Stomach smooth muscle (tissue), 2 donors: Measurements from ENCODE around the gene AGAP1.

Source experiments
- H3K27ac ChIP-seq: one replicate; pipeline ENCODE4 v1.7.0; 2013; ENCODE audit warnings: mild to moderate bottlenecking, low read length, inconsistent platforms
- H3K27me3 ChIP-seq, 2 donors: one replicate each; pipeline ENCODE4 v1.7.0; 2013; ENCODE audit warnings: low read length in 2 of 2; ENCODE audit not compliant: insufficient read depth in 2 of 2, control insufficient read depth in 1 of 2
- H3K36me3 ChIP-seq, 2 donors: one replicate each; pipeline ENCODE4 v1.7.0; 2013; ENCODE audit warnings: low read length in 2 of 2; ENCODE audit not compliant: control insufficient read depth in 2 of 2, insufficient read depth in 2 of 2
- H3K4me1 ChIP-seq: one replicate; pipeline ENCODE4 v1.7.0; 2013; ENCODE audit warnings: low read length; ENCODE audit not compliant: control insufficient read depth, insufficient read depth
- H3K4me3 ChIP-seq, 2 donors: one replicate each; pipeline ENCODE4 v1.7.0; 2013; ENCODE audit warnings: low read length in 2 of 2
- H3K9ac ChIP-seq, 2 donors: one replicate each; pipeline ENCODE4 v1.7.0; 2013; ENCODE audit warnings: low read length in 2 of 2, mild to moderate bottlenecking in 1 of 2
- H3K9me3 ChIP-seq, 2 donors: one replicate each; pipeline ENCODE4 v1.7.0; 2013; ENCODE audit warnings: low read length in 2 of 2; ENCODE audit not compliant: control insufficient read depth in 2 of 2
- donor health status: healthy.
- donor health status: Pancreatic carcinoma.

The AGAP1 gene

GRCh38 chr2:235834781-235835180 lies 340.9 kb downstream of the AGAP1 start:
- H3K27me3 ChIP-seq, result no peaks in the 10 kb centered on the region
- no peaks in the 10 kb centered on the region for H3K4me1 ChIP-seq
- H3K36me3 ChIP-seq, result peaks cover 0 to 3% of the 10 kb centered on the region in 2 donors
- H3K9me3 ChIP-seq, result no peaks in the 10 kb centered on the region
- H3K4me3 ChIP-seq, result no peak overlapping the region
- H3K9ac ChIP-seq, result no peak overlapping the region
- no peak overlapping the region for H3K27ac ChIP-seq

DNA sequence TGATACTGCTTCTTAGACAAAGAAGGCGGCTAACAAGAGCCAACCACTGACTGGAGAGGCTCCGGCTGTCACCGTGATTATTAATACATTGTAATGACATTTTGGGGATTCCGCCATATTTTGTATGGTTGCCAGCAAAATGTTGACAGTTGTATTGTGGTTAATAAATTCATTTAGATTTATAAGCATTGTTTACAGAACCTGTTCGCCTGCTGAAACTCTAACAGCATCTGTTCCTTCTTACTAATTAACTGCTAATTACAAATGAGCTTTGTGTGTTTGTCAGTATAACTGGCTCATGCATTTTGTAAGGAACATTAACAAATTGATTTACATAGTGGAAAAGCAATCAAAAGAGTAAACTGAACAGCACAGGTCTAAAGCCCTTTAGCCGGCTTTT lies 342.0 kb downstream of the AGAP1 start:
- Histone ChIP-seq H3K9me3 (no peaks in the 10 kb centered on the region), H3K27ac (no peak overlapping the region), H3K27me3 (no peaks in the 10 kb centered on the region), H3K4me1 (no peaks in the 10 kb centered on the region), H3K4me3 (no peak overlapping the region), H3K9ac (no peak overlapping the region), H3K36me3 (peaks cover 0 to 3% of the 10 kb centered on the region in 2 donors)

- Histone ChIP-seq H3K4me3 (no peak overlapping the region), H3K27ac (no peak overlapping the region), H3K27me3 (no peaks in the 10 kb centered on the region), H3K4me1 (no peaks in the 10 kb centered on the region), H3K9me3 (no peaks in the 10 kb centered on the region), H3K9ac (no peak overlapping the region), H3K36me3 (peaks cover 0 to 3% of the 10 kb centered on the region in 2 donors)
Measured at GRCh38 chr2:235836491-235836911, 342.7 kb downstream of the AGAP1 start.

GRCh38 chr2:235839226-235839625 lies 345.4 kb downstream of the AGAP1 start:
- Histone ChIP-seq H3K9ac (no peak overlapping the region), H3K9me3 (no peaks in the 10 kb centered on the region), H3K4me1 (no peaks in the 10 kb centered on the region), H3K27ac (no peak overlapping the region), H3K36me3 (peaks cover 0 to 2% of the 10 kb centered on the region in 2 donors), H3K4me3 (no peak overlapping the region), H3K27me3 (no peaks in the 10 kb centered on the region)

GRCh38 chr2:235839974-235840373 lies 346.1 kb downstream of the AGAP1 start:
- Histone ChIP-seq H3K9me3 (no peaks in the 10 kb centered on the region), H3K27me3 (no peaks in the 10 kb centered on the region), H3K27ac (no peak overlapping the region), H3K9ac (no peak overlapping the region), H3K4me1 (no peaks in the 10 kb centered on the region), H3K4me3 (no peak overlapping the region), H3K36me3 (peaks cover 0 to 2% of the 10 kb centered on the region in 2 donors)

GRCh38 chr2:235841863-235842262 lies 348.0 kb downstream of the AGAP1 start:
- Histone ChIP-seq H3K36me3 (peaks cover 0 to 2% of the 10 kb centered on the region in 2 donors), H3K27ac (no peak overlapping the region), H3K9me3 (no peaks in the 10 kb centered on the region), H3K4me3 (no peak overlapping the region), H3K9ac (no peak overlapping the region), H3K27me3 (no peaks in the 10 kb centered on the region), H3K4me1 (no peaks in the 10 kb centered on the region)

GRCh38 chr2:235842941-235843340 lies 349.1 kb downstream of the AGAP1 start:
- H3K9me3 ChIP-seq, result no peaks in the 10 kb centered on the region
- H3K27ac ChIP-seq, result no peak overlapping the region
- H3K27me3 ChIP-seq, result no peaks in the 10 kb centered on the region
- H3K4me1 ChIP-seq, result no peaks in the 10 kb centered on the region
- no peak overlapping the region for H3K4me3 ChIP-seq
- no peak overlapping the region for H3K9ac ChIP-seq
- H3K36me3 ChIP-seq, result peaks cover 0 to 4% of the 10 kb centered on the region in 2 donors

GRCh38 chr2:235843591-235844395 lies 349.9 kb downstream of the AGAP1 start:
- Histone ChIP-seq H3K4me1 (no peaks in the 10 kb centered on the region), H3K27me3 (no peaks in the 10 kb centered on the region), H3K36me3 (peaks cover 0 to 4% of the 10 kb centered on the region in 2 donors), H3K9me3 (no peaks in the 10 kb centered on the region), H3K9ac (no peak overlapping the region), H3K4me3 (no peak overlapping the region), H3K27ac (no peak overlapping the region)

GRCh38 chr2:235844561-235844960 lies 350.7 kb downstream of the AGAP1 start:
- H3K4me1 ChIP-seq, result no peaks in the 10 kb centered on the region
- no peak overlapping the region for H3K27ac ChIP-seq
- no peak overlapping the region for H3K4me3 ChIP-seq
- H3K36me3 ChIP-seq, result peaks cover 0 to 4% of the 10 kb centered on the region in 2 donors
- H3K9me3 ChIP-seq, result no peaks in the 10 kb centered on the region
- no peak overlapping the region for H3K9ac ChIP-seq
- no peaks in the 10 kb centered on the region for H3K27me3 ChIP-seq

GRCh38 chr2:235845245-235845644 lies 351.4 kb downstream of the AGAP1 start:
- Histone ChIP-seq H3K4me1 (no peaks in the 10 kb centered on the region), H3K36me3 (peaks cover 0 to 4% of the 10 kb centered on the region in 2 donors), H3K27me3 (no peaks in the 10 kb centered on the region), H3K9me3 (no peaks in the 10 kb centered on the region), H3K27ac (no peak overlapping the region), H3K4me3 (no peak overlapping the region), H3K9ac (no peak overlapping the region)

- no peaks in the 10 kb centered on the region for H3K27me3 ChIP-seq
- H3K9me3 ChIP-seq, result no peaks in the 10 kb centered on the region
- H3K9ac ChIP-seq, result no peak overlapping the region
- H3K4me3 ChIP-seq, result no peak overlapping the region
- H3K36me3 ChIP-seq, result peaks cover 0 to 2% of the 10 kb centered on the region in 2 donors
- H3K27ac ChIP-seq, result no peak overlapping the region
- H3K4me1 ChIP-seq, result no peaks in the 10 kb centered on the region
Measured at GRCh38 chr2:235847576-235847975, 353.7 kb downstream of the AGAP1 start.
